Measurements from ENCODE around the gene ULK3. TPM values are rescaled to one million over a fixed set of nuclear protein-coding genes. Genes with fewer than 3 reads are reported as not detected.

Gene ULK3
- total RNA-seq, 1 experiment from 2014 or later, result 48.4 TPM

DNA sequence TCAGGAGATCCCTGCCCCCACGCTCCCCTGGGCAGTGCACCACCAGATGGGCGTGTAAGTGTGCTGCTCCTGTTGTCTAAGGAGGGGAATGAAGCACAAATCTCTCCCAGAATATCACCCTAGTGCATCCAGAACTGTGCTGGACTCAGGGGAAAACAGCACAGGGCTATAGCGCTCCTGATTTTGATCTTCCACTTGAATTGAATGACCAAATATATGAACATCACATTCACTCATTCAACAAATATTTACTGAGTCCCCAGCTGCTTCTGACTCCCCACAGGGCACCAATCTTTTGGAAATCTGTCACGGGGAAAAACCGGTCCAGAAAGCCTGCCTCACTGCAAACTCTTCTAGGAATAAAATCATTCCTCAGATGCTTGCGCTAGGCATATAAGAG is 14.1 kb downstream of the ULK3 start:
- Histone ChIP-seq H4K20me1 (ENCODE audit: insufficient read depth) (no peaks in the 10 kb centered on the region), H3K9me2 (ENCODE audit: insufficient read depth) (no peaks in the 10 kb centered on the region), H3K36me3 (ENCODE audit: control insufficient read depth in 1 of 2, insufficient read depth in 2 of 2, low read length in 2 of 2) (no peaks in the 10 kb centered on the region), H3K27ac (ENCODE audit: low read depth, low read length) (no peak overlapping the region), H2AFZ (ENCODE audit: low read depth, low read length, poor library complexity, severe bottlenecking) (no peak overlapping the region), H3K9ac (ENCODE audit: low read length) (no peak overlapping the region), H3K9me3 (ENCODE audit: control insufficient read depth in 1 of 2, insufficient read depth in 1 of 2, low read depth in 1 of 2, low read length in 2 of 2) (no peaks in the 10 kb centered on the region), H3K79me2 (ENCODE audit: insufficient read depth, low read length) (no peaks in the 10 kb centered on the region), H3K4me1 (ENCODE audit: control insufficient read depth in 1 of 2, insufficient read depth in 2 of 2, low read length in 2 of 2) (peaks cover 0 to 4% of the 10 kb centered on the region in 2 experiments; a peak in 1 of 4 replicates), H3K27me3 (ENCODE audit: insufficient read depth, low read length) (peaks cover 21% of the 10 kb centered on the region; the same call in 1 of the 2 replicates), H3K4me3 (replicated peaks in 1 of 2; ENCODE audit: low read depth in 1 of 2, low read length in 2 of 2) (no peak overlapping the region), H3K4me2 (ENCODE audit: low read length) (no peak overlapping the region)
- ATAC-seq, result no peak
- intact Hi-C loops (cut with micrococcal nuclease), result no loop called here
- ChIA-PET CTCF (no interaction called here), POLR2A (no interaction called here), RAD21 (ENCODE audit: low non-redundant PET in 1 of 2, low total read pairs in 2 of 2, uncharacterized antibody in 2 of 2, unreplicated experiment in 2 of 2) (no interaction called here)
- no peak for DNase-seq (ENCODE audit: low read depth, low spot score)
- no peak for TF ChIP-seq EZH2phosphoT487 (IDR thresholded peaks at IDR 0.05; ENCODE audit: borderline replicate concordance)
- TF ChIP-seq YY1 (IDR thresholded peaks at IDR 0.05; ENCODE audit: extremely low read depth, insufficient replicate concordance, low read depth, low read length), result no peak
- BruUV-seq (replicated peaks), result no TSS peak

DNA sequence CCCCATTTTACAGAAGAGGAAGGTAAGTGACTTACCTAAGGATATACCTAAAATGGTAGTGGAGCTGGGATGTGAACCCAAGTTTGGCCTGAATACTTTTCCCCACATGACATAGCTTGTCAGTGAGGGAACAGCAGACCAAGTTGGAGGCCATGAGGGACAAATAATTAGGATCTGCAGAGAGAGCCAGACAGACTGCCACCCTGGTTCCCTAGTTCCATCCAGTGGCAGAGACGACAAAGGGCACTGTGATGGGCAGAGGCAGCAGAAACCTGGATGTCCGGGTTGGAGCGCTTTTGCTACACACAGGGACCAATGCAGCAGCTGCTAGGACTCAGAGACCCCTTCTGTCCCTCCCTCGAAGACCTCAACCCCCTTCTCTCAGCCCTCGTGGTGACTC is 15.3 kb downstream of the ULK3 start:
- peaks cover 21% of the 10 kb centered on the region; the same call in 1 of the 2 replicates for H3K27me3 ChIP-seq (ENCODE audit: insufficient read depth, low read length)
- no peak overlapping the region for H3K27ac ChIP-seq (ENCODE audit: low read depth, low read length)
- no peak overlapping the region for H2AFZ ChIP-seq (ENCODE audit: low read depth, low read length, poor library complexity, severe bottlenecking)
- no peak overlapping the region for H3K9ac ChIP-seq (ENCODE audit: low read length)
- TF ChIP-seq EGR1 (IDR thresholded peaks at IDR 0.05; ENCODE audit: low read depth), result no peak
- H3K36me3 ChIP-seq (ENCODE audit: control insufficient read depth in 1 of 2, insufficient read depth in 2 of 2, low read length in 2 of 2), result no peaks in the 10 kb centered on the region
- no peaks in the 10 kb centered on the region for H3K9me3 ChIP-seq (ENCODE audit: control insufficient read depth in 1 of 2, insufficient read depth in 1 of 2, low read depth in 1 of 2, low read length in 2 of 2)
- intact Hi-C loops (cut with micrococcal nuclease), result no loop called here
- no peaks in the 10 kb centered on the region for H4K20me1 ChIP-seq (ENCODE audit: insufficient read depth)
- BruUV-seq (replicated peaks), result no TSS peak
- ATAC-seq (no peak), DNase-seq (ENCODE audit: low read depth, low spot score) (no peak)
- H3K79me2 ChIP-seq (ENCODE audit: insufficient read depth, low read length), result no peaks in the 10 kb centered on the region
- H3K9me2 ChIP-seq (ENCODE audit: insufficient read depth), result no peaks in the 10 kb centered on the region
- ChIA-PET RAD21 (ENCODE audit: low non-redundant PET in 1 of 2, low total read pairs in 2 of 2, uncharacterized antibody in 2 of 2, unreplicated experiment in 2 of 2) (no interaction called here), CTCF (interaction anchor here (2.3 kb wide), 1 partner anchor 57 kb away, joined by 14 read pairs; no protein-coding TSS in a partner anchor), POLR2A (no interaction called here)
- H3K4me1 ChIP-seq (ENCODE audit: control insufficient read depth in 1 of 2, insufficient read depth in 2 of 2, low read length in 2 of 2), result peaks cover 0 to 1% of the 10 kb centered on the region in 2 experiments; a peak in 1 of 4 replicates
- H3K4me2 ChIP-seq (ENCODE audit: low read length), result no peak overlapping the region
- no peak overlapping the region for H3K4me3 ChIP-seq (replicated peaks in 1 of 2; ENCODE audit: low read depth in 1 of 2, low read length in 2 of 2)
